MG63 (cell line): ENCODE data around the gene ALPK3. TPM values are rescaled to one million over a fixed set of nuclear protein-coding genes. Genes with fewer than 3 reads are reported as not detected.

Source experiments
- DNase-seq: peaks from one replicate; pipeline ENCODE4 v3.0.0-alpha.2; 2020
- H3K27me3 ChIP-seq: fragments of 250-450 bp; sonication (Bioruptor Pico); 2 replicates; pipeline ENCODE4 v1.5.1; 2020; ENCODE audit warnings: mild to moderate bottlenecking, moderate library complexity
- H3K36me3 ChIP-seq: fragments of 250-450 bp; sonication (Bioruptor Pico); 2 replicates; pipeline ENCODE4 v1.5.1; 2020; ENCODE audit warnings: mild to moderate bottlenecking, moderate library complexity
- H3K4me3 ChIP-seq: fragments of 250-450 bp; sonication (Bioruptor Pico); 2 replicates; pipeline ENCODE4 v1.5.1; 2020; ENCODE audit warnings: mild to moderate bottlenecking, moderate library complexity
- H3K9me3 ChIP-seq: fragments of 250-450 bp; sonication (Bioruptor Pico); 2 replicates; pipeline ENCODE4 v1.5.1; 2020; ENCODE audit warnings: mild to moderate bottlenecking, moderate library complexity
- total RNA-seq: library from RNA; depleted of rRNA; stranded (reverse); fragments of >200 nt; shearing (Covaris generic); gene quantifications from 2 replicates; pipeline ENCODE4 v1.2.3, GENCODE V29; 2014; ENCODE audit warnings: low replicate concordance; rRNA removed

Gene ALPK3, protein sequence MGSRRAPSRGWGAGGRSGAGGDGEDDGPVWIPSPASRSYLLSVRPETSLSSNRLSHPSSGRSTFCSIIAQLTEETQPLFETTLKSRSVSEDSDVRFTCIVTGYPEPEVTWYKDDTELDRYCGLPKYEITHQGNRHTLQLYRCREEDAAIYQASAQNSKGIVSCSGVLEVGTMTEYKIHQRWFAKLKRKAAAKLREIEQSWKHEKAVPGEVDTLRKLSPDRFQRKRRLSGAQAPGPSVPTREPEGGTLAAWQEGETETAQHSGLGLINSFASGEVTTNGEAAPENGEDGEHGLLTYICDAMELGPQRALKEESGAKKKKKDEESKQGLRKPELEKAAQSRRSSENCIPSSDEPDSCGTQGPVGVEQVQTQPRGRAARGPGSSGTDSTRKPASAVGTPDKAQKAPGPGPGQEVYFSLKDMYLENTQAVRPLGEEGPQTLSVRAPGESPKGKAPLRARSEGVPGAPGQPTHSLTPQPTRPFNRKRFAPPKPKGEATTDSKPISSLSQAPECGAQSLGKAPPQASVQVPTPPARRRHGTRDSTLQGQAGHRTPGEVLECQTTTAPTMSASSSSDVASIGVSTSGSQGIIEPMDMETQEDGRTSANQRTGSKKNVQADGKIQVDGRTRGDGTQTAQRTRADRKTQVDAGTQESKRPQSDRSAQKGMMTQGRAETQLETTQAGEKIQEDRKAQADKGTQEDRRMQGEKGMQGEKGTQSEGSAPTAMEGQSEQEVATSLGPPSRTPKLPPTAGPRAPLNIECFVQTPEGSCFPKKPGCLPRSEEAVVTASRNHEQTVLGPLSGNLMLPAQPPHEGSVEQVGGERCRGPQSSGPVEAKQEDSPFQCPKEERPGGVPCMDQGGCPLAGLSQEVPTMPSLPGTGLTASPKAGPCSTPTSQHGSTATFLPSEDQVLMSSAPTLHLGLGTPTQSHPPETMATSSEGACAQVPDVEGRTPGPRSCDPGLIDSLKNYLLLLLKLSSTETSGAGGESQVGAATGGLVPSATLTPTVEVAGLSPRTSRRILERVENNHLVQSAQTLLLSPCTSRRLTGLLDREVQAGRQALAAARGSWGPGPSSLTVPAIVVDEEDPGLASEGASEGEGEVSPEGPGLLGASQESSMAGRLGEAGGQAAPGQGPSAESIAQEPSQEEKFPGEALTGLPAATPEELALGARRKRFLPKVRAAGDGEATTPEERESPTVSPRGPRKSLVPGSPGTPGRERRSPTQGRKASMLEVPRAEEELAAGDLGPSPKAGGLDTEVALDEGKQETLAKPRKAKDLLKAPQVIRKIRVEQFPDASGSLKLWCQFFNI (N-terminal part only)
- 1.1 TPM in 1 of 2 replicates, not detected in the other for total RNA-seq

DNA sequence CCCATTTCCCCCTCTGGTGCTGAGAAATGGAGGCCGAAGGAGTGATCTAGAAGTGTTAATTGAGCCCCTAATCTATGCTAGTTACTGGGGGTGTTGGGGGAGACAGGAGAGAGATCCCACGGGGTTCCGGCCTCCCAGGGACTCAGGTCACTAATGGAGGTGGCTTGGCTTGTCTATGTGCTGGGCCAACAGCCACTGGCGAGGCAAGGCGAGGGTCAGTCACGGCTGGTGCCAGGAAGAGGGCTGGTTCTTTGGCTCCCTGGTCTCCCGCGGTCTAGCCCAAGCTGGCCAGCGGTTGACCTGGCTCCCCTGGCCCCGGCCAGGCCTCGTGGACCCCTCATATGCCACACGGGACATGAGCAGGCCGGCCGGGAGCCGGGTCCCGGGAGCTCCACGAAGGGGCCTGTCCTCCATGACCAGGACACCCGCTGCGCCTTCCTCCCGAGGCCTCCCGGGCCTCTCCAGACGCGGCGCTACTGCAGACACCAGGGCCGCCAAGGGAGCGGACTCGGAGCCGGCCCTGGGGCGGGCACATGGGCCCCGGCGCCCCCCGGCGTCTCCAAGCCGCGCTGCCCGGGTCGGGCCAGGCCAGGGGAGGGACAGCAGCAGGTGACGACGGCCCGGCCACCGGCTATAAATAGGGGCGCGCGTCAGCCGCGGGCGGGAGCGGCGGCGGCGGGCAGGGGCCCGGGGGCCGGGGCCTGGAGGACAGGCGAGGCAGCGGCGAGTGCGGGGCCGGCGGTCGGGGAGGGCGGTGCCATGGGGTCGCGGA, at the start of gene ALPK3:
TSS of gene ALPK3 (plus strand) at position 663 of the 772 bp plus-strand sequence. CDS start at position 760, 97 bp downstream.
- Histone ChIP-seq H3K27me3 (no peaks in the 10 kb centered on the region), H3K4me3 (no peak within 1 kb of the TSS), H3K9me3 (no peaks in the 10 kb centered on the region), H3K36me3 (no peaks in the 10 kb centered on the region)
- no peak for DNase-seq

DNA sequence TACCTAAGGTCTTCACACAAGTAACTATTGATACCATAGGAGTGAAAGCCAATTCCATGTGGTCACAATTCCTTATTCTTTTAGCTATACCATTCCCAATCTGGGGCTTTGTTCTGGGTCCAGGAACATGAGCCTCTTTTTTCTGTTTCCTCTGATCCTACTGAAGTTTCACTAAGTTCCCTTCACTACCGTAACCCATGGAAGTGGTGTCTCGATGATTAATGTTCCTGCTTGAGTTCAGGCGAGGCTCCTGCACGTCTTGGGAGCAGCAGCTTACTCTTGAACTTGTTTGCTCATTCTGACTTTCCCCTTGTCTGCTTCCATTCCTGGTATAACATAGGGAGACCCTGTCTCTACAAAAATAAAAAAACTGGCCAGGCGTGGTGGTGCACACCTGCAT, 45.1 kb upstream of the ALPK3 start:
- no peaks in the 10 kb centered on the region for H3K27me3 ChIP-seq
- DNase-seq, result no peak
- H3K4me3 ChIP-seq, result no peak overlapping the region
- no peaks in the 10 kb centered on the region for H3K9me3 ChIP-seq
- peaks cover 64% of the 10 kb centered on the region for H3K36me3 ChIP-seq

DNA sequence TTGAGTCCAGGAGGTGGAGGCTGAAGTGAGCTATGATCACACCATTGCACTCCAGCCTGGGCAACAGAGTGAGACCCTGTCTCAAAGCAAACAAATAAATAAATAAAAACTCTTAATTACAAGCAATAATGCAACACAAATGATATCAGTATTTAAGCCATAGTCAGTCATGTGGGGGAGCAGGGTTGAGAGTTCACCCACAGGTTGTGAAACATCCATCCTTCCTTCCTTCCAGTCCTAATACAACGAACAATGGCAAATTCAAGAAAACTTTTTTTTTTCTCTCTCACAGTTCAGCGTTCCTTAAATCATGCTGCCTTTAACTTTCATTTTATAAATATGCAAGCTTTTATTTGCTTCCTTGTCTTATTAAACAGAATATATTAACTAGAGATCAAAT, 44.7 kb upstream of the ALPK3 start:
- Histone ChIP-seq H3K9me3 (no peaks in the 10 kb centered on the region), H3K4me3 (no peak overlapping the region), H3K36me3 (peaks cover 62% of the 10 kb centered on the region), H3K27me3 (no peaks in the 10 kb centered on the region)
- DNase-seq, result no peak

DNA sequence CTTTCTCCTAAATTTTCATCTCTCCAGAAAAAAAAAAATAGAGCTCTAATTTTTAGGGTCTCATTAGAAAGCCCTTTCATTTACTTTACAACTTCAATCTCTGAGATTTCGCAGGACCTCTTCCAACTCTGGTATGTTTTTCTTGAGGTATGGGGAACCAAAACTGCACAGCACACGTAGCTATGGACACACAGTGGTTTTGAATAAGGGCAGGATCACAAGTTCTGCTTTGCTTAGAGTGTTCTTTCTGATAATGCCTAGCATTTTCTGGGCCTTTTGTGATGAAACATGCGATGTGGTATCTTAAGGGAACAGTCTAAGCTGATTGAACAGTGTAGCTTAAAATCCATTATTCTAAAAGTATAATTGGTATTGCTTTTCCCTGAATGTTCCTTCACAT, 43.4 kb upstream of the ALPK3 start:
- DNase-seq, result no peak
- H3K27me3 ChIP-seq, result no peaks in the 10 kb centered on the region
- no peaks in the 10 kb centered on the region for H3K9me3 ChIP-seq
- H3K4me3 ChIP-seq, result no peak overlapping the region
- peaks cover 61% of the 10 kb centered on the region for H3K36me3 ChIP-seq

- Histone ChIP-seq H3K4me3 (no peak overlapping the region), H3K36me3 (peaks cover 51% of the 10 kb centered on the region), H3K27me3 (no peaks in the 10 kb centered on the region), H3K9me3 (no peaks in the 10 kb centered on the region)
- no peak for DNase-seq
Observed at GRCh38 chr15:84775867-84776449, 41.2 kb upstream of the ALPK3 start.

DNA sequence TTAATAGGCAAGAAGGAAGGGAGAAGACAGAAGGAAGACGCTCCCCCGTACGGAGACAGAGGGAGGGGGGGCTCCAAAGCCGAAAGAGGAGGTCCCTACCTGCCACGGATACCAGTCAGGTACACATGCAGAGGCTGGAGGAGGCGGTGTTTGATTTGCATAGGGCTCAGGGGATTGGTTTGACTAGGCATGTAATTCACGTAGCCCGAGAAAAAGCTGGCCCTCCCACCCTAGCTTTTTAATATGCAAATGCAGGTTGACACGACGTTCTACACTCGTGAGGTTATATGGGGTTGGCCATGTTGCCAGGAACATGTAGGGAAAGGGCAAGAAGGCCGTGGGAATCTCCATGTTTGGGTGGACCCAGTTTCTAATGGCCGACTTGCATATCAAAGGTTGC, 39.0 kb upstream of the ALPK3 start:
- Histone ChIP-seq H3K27me3 (no peaks in the 10 kb centered on the region), H3K9me3 (no peaks in the 10 kb centered on the region), H3K36me3 (peaks cover 59% of the 10 kb centered on the region), H3K4me3 (no peak overlapping the region)
- no peak for DNase-seq

- no peak for DNase-seq
- Histone ChIP-seq H3K9me3 (no peaks in the 10 kb centered on the region), H3K4me3 (no peak overlapping the region), H3K36me3 (peaks cover 68% of the 10 kb centered on the region), H3K27me3 (no peaks in the 10 kb centered on the region)
Observed at GRCh38 chr15:84780492-84780891, 36.7 kb upstream of the ALPK3 start.

- Histone ChIP-seq H3K9me3 (no peaks in the 10 kb centered on the region), H3K27me3 (no peaks in the 10 kb centered on the region), H3K36me3 (peaks cover 67% of the 10 kb centered on the region), H3K4me3 (no peak overlapping the region)
- DNase-seq, result no peak
Observed at GRCh38 chr15:84781495-84781894, 35.7 kb upstream of the ALPK3 start.

GRCh38 chr15:84782346-84782745, 34.8 kb upstream of the ALPK3 start:
- no peaks in the 10 kb centered on the region for H3K9me3 ChIP-seq
- H3K27me3 ChIP-seq, result no peaks in the 10 kb centered on the region
- DNase-seq, result no peak
- H3K36me3 ChIP-seq, result peaks cover 65% of the 10 kb centered on the region
- no peak overlapping the region for H3K4me3 ChIP-seq

GRCh38 chr15:84783493-84784251, 33.5 kb upstream of the ALPK3 start:
- H3K36me3 ChIP-seq, result peaks cover 68% of the 10 kb centered on the region
- no peak overlapping the region for H3K4me3 ChIP-seq
- H3K9me3 ChIP-seq, result no peaks in the 10 kb centered on the region
- H3K27me3 ChIP-seq, result no peaks in the 10 kb centered on the region
- DNase-seq, result no peak

- peaks cover 69% of the 10 kb centered on the region for H3K36me3 ChIP-seq
- DNase-seq, result no peak
- no peak overlapping the region for H3K4me3 ChIP-seq
Observed at GRCh38 chr15:84784262-84784661, 32.9 kb upstream of the ALPK3 start.

DNA sequence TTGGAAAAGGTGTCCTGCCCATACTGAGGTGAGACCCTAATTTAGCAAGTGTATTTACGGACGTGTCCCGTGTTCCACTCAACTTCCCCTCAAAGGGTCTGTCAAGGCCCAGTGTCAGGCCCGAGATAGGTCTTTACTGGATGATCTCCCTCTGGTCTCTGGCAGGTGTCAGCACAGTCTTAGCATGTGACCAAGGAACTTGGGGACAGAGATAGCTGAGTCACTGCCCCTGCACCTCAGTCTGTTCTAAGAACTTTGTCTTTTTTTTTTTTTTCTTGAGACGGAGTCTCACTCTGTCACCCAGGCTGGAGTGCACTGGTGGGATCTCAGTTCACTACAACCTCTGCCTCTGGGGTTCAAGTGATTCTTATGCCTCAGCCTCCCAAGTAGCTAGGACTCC, 32.1 kb upstream of the ALPK3 start:
- H3K27me3 ChIP-seq, result no peaks in the 10 kb centered on the region
- no peak for DNase-seq
- no peaks in the 10 kb centered on the region for H3K9me3 ChIP-seq
- H3K4me3 ChIP-seq, result no peak overlapping the region
- peaks cover 73% of the 10 kb centered on the region for H3K36me3 ChIP-seq

More at GRCh38 chr15:84784262-84784661, 32.9 kb upstream of the ALPK3 start:
- Histone ChIP-seq H3K9me3 (no peaks in the 10 kb centered on the region), H3K27me3 (no peaks in the 10 kb centered on the region)

GRCh38 chr15:84788500-84788899, 28.7 kb upstream of the ALPK3 start:
- Histone ChIP-seq H3K4me3 (no peak overlapping the region), H3K27me3 (no peaks in the 10 kb centered on the region), H3K36me3 (peaks cover 80% of the 10 kb centered on the region), H3K9me3 (no peaks in the 10 kb centered on the region)
- DNase-seq, result no peak

GRCh38 chr15:84789762-84790161, 27.4 kb upstream of the ALPK3 start:
- peaks cover 78% of the 10 kb centered on the region for H3K36me3 ChIP-seq
- H3K27me3 ChIP-seq, result no peaks in the 10 kb centered on the region
- no peak overlapping the region for H3K4me3 ChIP-seq
- DNase-seq, result no peak
- no peaks in the 10 kb centered on the region for H3K9me3 ChIP-seq

DNA sequence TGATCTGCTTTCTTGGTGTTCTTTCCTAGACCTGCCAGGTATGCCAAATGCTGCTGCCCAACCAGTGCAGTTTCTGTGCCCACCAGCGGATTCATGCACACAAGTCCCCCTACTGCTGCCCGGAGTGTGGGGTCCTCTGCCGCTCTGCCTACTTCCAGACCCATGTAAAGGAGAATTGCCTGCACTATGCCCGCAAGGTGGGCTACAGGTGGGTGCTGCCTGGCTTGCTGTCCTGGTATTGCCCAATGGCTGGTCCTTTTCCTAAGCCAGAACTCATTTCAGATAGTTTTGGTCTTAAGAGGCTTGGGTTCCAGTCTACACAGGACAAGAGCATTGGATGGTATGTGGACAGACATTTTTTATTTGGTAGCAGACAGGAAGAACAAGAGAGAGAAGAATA, 26.5 kb upstream of the ALPK3 start:
- no peak for DNase-seq
- peaks cover 76% of the 10 kb centered on the region for H3K36me3 ChIP-seq
- H3K4me3 ChIP-seq, result no peak overlapping the region
- H3K9me3 ChIP-seq, result no peaks in the 10 kb centered on the region
- no peaks in the 10 kb centered on the region for H3K27me3 ChIP-seq
